DND-41 (cell line): ENCODE results near the gene SP140L.
A peak's percentile ranks its signal among the peaks of the same experiment; 100 is the strongest.

Experiments
- ATAC-seq: fragments of 200-7000 bp; cut with Tn5 transposase; 3 replicates; pipeline ENCODE4 v1.9.1; 2021; ENCODE audit warnings: low read depth; ENCODE audit not compliant: insufficient read depth
- DNase-seq: peaks from one replicate; pipeline ENCODE4 v3.0.0-alpha.2; 2020
- H2AFZ ChIP-seq: 2 replicates; pipeline ENCODE4 v1.6.0; 2012; ENCODE audit warnings: low read depth, low read length
- H3K27ac ChIP-seq: 2 replicates; pipeline ENCODE4 v1.5.1; 2012; ENCODE audit warnings: low read length, inconsistent platforms
- H3K27me3 ChIP-seq: fragments of 200-600 bp; sonication (generic); 2 replicates; pipeline ENCODE4 v1.6.0; 2012; ENCODE audit warnings: low read length, mild to moderate bottlenecking, inconsistent platforms; ENCODE audit not compliant: insufficient read depth, poor library complexity
- H3K36me3 ChIP-seq: 2 replicates; pipeline ENCODE4 v1.5.1; 2012; ENCODE audit warnings: low read length, inconsistent platforms; ENCODE audit not compliant: insufficient read depth
- H3K4me1 ChIP-seq: 2 replicates; pipeline ENCODE4 v1.5.1; 2012; ENCODE audit warnings: mild to moderate bottlenecking, low read length; ENCODE audit not compliant: insufficient read depth
- H3K4me2 ChIP-seq: 2 replicates; pipeline ENCODE4 v1.6.0; 2012; ENCODE audit warnings: mild to moderate bottlenecking, moderate library complexity, low read length, inconsistent platforms; ENCODE audit not compliant: insufficient read depth
- H3K4me3 ChIP-seq, 2 experiments: fragments of 200-600 bp in 1 of 2; shearing (Covaris generic) in 1 of 2; 2 replicates each; pipeline ENCODE4 v1.5.1; 2012 to 2016; ENCODE audit warnings: inconsistent platforms in 2 of 2, low read length in 2 of 2, mild to moderate bottlenecking in 2 of 2, low read depth in 1 of 2, moderate library complexity in 1 of 2
- H3K79me2 ChIP-seq: 2 replicates; pipeline ENCODE4 v1.6.0; 2012; ENCODE audit warnings: low read length, inconsistent platforms; ENCODE audit not compliant: insufficient read depth
- H3K9ac ChIP-seq: 2 replicates; pipeline ENCODE4 v1.6.0; 2012; ENCODE audit warnings: low read depth, mild to moderate bottlenecking, inconsistent platforms, low read length, moderate library complexity
- H3K9me3 ChIP-seq: 2 replicates; pipeline ENCODE4 v1.5.1; 2012; ENCODE audit warnings: low read length, moderate library complexity, mild to moderate bottlenecking, inconsistent platforms; ENCODE audit not compliant: insufficient read depth, severe bottlenecking
- H4K20me1 ChIP-seq: 2 replicates; pipeline ENCODE4 v1.6.0; 2012; ENCODE audit warnings: low read length; ENCODE audit not compliant: insufficient read depth
- CTCF ChIP-seq: IDR thresholded peaks from 2 replicates; pipeline ENCODE4 v1.5.1; 2012; ENCODE audit warnings: borderline replicate concordance, low read length, moderate library complexity, mild to moderate bottlenecking; ENCODE audit not compliant: poor library complexity, severe bottlenecking; ENCODE audit errors: extremely low read depth
- EZH2 ChIP-seq: IDR thresholded peaks from 3 replicates; pipeline ENCODE4 v1.6.1; 2012; ENCODE audit warnings: borderline replicate concordance, low read depth, mild to moderate bottlenecking, moderate library complexity, low read length, inconsistent platforms; ENCODE audit not compliant: severe bottlenecking

SP140L gene

GRCh38 chr2:230441227-230441897 is 114.4 kb downstream of the SP140L start:
- Histone ChIP-seq H2AFZ (no peak overlapping the region), H3K4me1 (peaks cover 13% of the 10 kb centered on the region), H3K9ac (no peak overlapping the region), H3K36me3 (peaks cover 44% of the 10 kb centered on the region), H3K79me2 (peaks cover 65% of the 10 kb centered on the region), H3K27me3 (no peaks in the 10 kb centered on the region), H3K4me2 (no peak overlapping the region), H3K27ac (no peak overlapping the region), H3K4me3 (no peak overlapping the region), H3K9me3 (peaks cover 2% of the 10 kb centered on the region), H4K20me1 (no peaks in the 10 kb centered on the region)
- DNase-seq, result no peak
- ATAC-seq, result peak; percentile 75; the same call in 2 of the 3 replicates
- TF ChIP-seq CTCF (no peak), EZH2 (no peak)

GRCh38 chr2:230443541-230443940 is 116.5 kb downstream of the SP140L start:
- Histone ChIP-seq H3K27ac (no peak overlapping the region), H3K27me3 (no peaks in the 10 kb centered on the region), H3K4me1 (peaks cover 13% of the 10 kb centered on the region), H3K36me3 (peaks cover 60% of the 10 kb centered on the region), H3K4me3 (no peak overlapping the region), H4K20me1 (no peaks in the 10 kb centered on the region), H3K4me2 (no peak overlapping the region), H3K9ac (no peak overlapping the region), H3K9me3 (no peaks in the 10 kb centered on the region), H3K79me2 (peaks cover 52% of the 10 kb centered on the region), H2AFZ (no peak overlapping the region)
- no peak for TF ChIP-seq EZH2
- TF ChIP-seq CTCF, result no peak
- DNase-seq (no peak), ATAC-seq (no peak)

- Histone ChIP-seq H3K4me1 (peaks cover 1% of the 10 kb centered on the region; the same call in 1 of the 2 replicates), H3K27ac (no peak overlapping the region), H3K9ac (no peak overlapping the region), H3K79me2 (peaks cover 39% of the 10 kb centered on the region), H4K20me1 (no peaks in the 10 kb centered on the region), H3K36me3 (peaks cover 73% of the 10 kb centered on the region), H3K4me2 (no peak overlapping the region), H3K9me3 (no peaks in the 10 kb centered on the region), H2AFZ (no peak overlapping the region), H3K4me3 (no peak overlapping the region), H3K27me3 (no peaks in the 10 kb centered on the region)
- ATAC-seq (no peak), DNase-seq (no peak)
- TF ChIP-seq EZH2 (no peak), CTCF (no peak)
Measured at GRCh38 chr2:230444832-230445231, 117.8 kb downstream of the SP140L start.

- no peak overlapping the region for H2AFZ ChIP-seq
Measured at GRCh38 chr2:230447036-230447435, 120.0 kb downstream of the SP140L start.

More at GRCh38 chr2:230447036-230447435, 120.0 kb downstream of the SP140L start:
- Histone ChIP-seq H3K9me3 (no peaks in the 10 kb centered on the region), H3K27ac (no peak overlapping the region), H3K4me1 (no peaks in the 10 kb centered on the region), H3K4me3 (no peak overlapping the region), H3K4me2 (no peak overlapping the region), H3K79me2 (peaks cover 21% of the 10 kb centered on the region; the same call in 1 of the 2 replicates), H3K36me3 (peaks cover 89% of the 10 kb centered on the region), H4K20me1 (no peaks in the 10 kb centered on the region), H3K27me3 (no peaks in the 10 kb centered on the region), H3K9ac (no peak overlapping the region)
- peak; percentile 33; the same call in 1 of the 3 replicates for ATAC-seq
- no peak for DNase-seq
- TF ChIP-seq CTCF (no peak), EZH2 (no peak)
